ENCODE measurements around the gene FRMD4A.
"Not testable (repeated sequence)": the region's sequence is repeated elsewhere in the genome, so short reads cannot be mapped to it uniquely, and the experiment has no call there.

GRCh38 chr10:14135196-14135595 lies 195.5 kb downstream of the FRMD4A start:
- not testable (repeated sequence) for TF ChIP-seq CTCF (IDR thresholded peaks at IDR 0.05; ENCODE audit: insufficient read depth, low read length, poor library complexity, severe bottlenecking); EZH2phosphoT487 (conservative IDR thresholded peaks at IDR 0.05; ENCODE audit: low read length)

Data from SU-DHL-6 (cell line).